Loucy (cell line): ENCODE results near the gene KRTAP4-2.
A peak's percentile ranks its signal among the peaks of the same experiment; 100 is the strongest.
"Not testable (repeated sequence)": the region's sequence is repeated elsewhere in the genome, so short reads cannot be mapped to it uniquely, and the experiment has no call there.

Experiments
- H2AFZ ChIP-seq: fragments of 200-600 bp; sonication (generic); 2 replicates; pipeline ENCODE4 v1.6.0; 2016; ENCODE audit warnings: antibody characterized with exemption, mild to moderate bottlenecking, low read length, moderate library complexity
- H3F3A ChIP-seq: fragments of 200-600 bp; 2 replicates; pipeline ENCODE4 v1.6.0; 2016; ENCODE audit warnings: antibody characterized with exemption, low read depth, mild to moderate bottlenecking
- H3K27me3 ChIP-seq: fragments of 200-600 bp; sonication (generic); 2 replicates; pipeline ENCODE4 v1.6.1; 2014; ENCODE audit warnings: low read length, mild to moderate bottlenecking; ENCODE audit not compliant: insufficient read depth, poor library complexity, severe bottlenecking
- H3K36me3 ChIP-seq: fragments of 200-600 bp; sonication (generic); 2 replicates; pipeline ENCODE4 v1.6.1; 2016; ENCODE audit warnings: low read length; ENCODE audit not compliant: insufficient read depth
- H3K4me1 ChIP-seq: fragments of 200-600 bp; sonication (generic); 2 replicates; pipeline ENCODE4 v1.5.1; 2014; ENCODE audit warnings: low read length, mild to moderate bottlenecking; ENCODE audit not compliant: insufficient read depth, poor library complexity, severe bottlenecking
- H3K4me2 ChIP-seq: fragments of 200-600 bp; sonication (generic); 2 replicates; pipeline ENCODE4 v1.6.0; 2014; ENCODE audit warnings: antibody characterized with exemption, low read length, low read depth, mild to moderate bottlenecking; ENCODE audit not compliant: poor library complexity, severe bottlenecking
- H3K4me3 ChIP-seq: fragments of 200-600 bp; sonication (generic); 2 replicates; pipeline ENCODE4 v1.5.1; 2014; ENCODE audit warnings: low read length, mild to moderate bottlenecking, mixed read lengths; ENCODE audit not compliant: poor library complexity, severe bottlenecking
- H3K79me2 ChIP-seq: fragments of 200-600 bp; sonication (generic); 2 replicates; pipeline ENCODE4 v1.6.1; 2014; ENCODE audit warnings: low read length; ENCODE audit not compliant: insufficient read depth
- H3K9ac ChIP-seq: fragments of 200-600 bp; sonication (generic); 2 replicates; pipeline ENCODE4 v1.6.0; 2014; ENCODE audit warnings: mild to moderate bottlenecking, low read depth, low read length, moderate library complexity; ENCODE audit not compliant: poor library complexity, severe bottlenecking
- H3K9me2 ChIP-seq: fragments of 200-600 bp; sonication (generic); replicated peaks from 2 replicates; pipeline ENCODE4 v1.6.1; 2016; ENCODE audit warnings: low read depth, low read length, mixed read lengths
- H3K9me3 ChIP-seq: fragments of 200-600 bp; sonication (generic); 2 replicates; pipeline ENCODE4 v1.6.1; 2014; ENCODE audit warnings: mild to moderate bottlenecking, antibody characterized with exemption, low read length, low read depth; ENCODE audit not compliant: insufficient read depth
- H4K20me1 ChIP-seq: fragments of 200-600 bp; sonication (generic); 2 replicates; pipeline ENCODE4 v1.6.0; 2014; ENCODE audit warnings: antibody characterized with exemption, low read length, mild to moderate bottlenecking; ENCODE audit not compliant: insufficient read depth, poor library complexity, severe bottlenecking
- CTCF ChIP-seq: fragments of 200-600 bp; sonication (generic); conservative IDR thresholded peaks from 2 replicates; pipeline ENCODE4 v1.5.1; 2014; ENCODE audit warnings: mild to moderate bottlenecking, antibody characterized with exemption, low read length
- EZH2phosphoT487 ChIP-seq: fragments of 200-600 bp; IDR thresholded peaks from 2 replicates; pipeline ENCODE4 v1.6.1; 2018; ENCODE audit warnings: antibody characterized with exemption, mild to moderate bottlenecking, moderate library complexity, borderline replicate concordance

Gene KRTAP4-2

GRCh38 chr17:41163828-41164227 is 14.2 kb downstream of the KRTAP4-2 start:
- H3K36me3 ChIP-seq, result no peaks in the 10 kb centered on the region
- no peaks in the 10 kb centered on the region for H3K27me3 ChIP-seq
- H3K79me2 ChIP-seq, result no peaks in the 10 kb centered on the region
- no peaks in the 10 kb centered on the region for H3F3A ChIP-seq
- no peaks in the 10 kb centered on the region for H3K9me3 ChIP-seq
- H3K9ac ChIP-seq, result no peak overlapping the region
- no peak overlapping the region for H3K4me2 ChIP-seq
- peaks cover 4% of the 10 kb centered on the region for H3K4me1 ChIP-seq
- TF ChIP-seq EZH2phosphoT487 (no peak), CTCF (no peak)
- H4K20me1 ChIP-seq, result no peaks in the 10 kb centered on the region
- H3K4me3 ChIP-seq, result no peak overlapping the region
- no peak overlapping the region for H2AFZ ChIP-seq
- no peaks in the 10 kb centered on the region for H3K9me2 ChIP-seq

- H3K27me3 ChIP-seq, result no peaks in the 10 kb centered on the region
- H3K9ac ChIP-seq, result no peak within 1 kb of the TSS
- peaks cover 4% of the 10 kb centered on the region for H3K4me1 ChIP-seq
- H2AFZ ChIP-seq, result peak within 1 kb of the TSS; percentile 53; the same call in 1 of the 2 replicates
- H3K36me3 ChIP-seq, result no peaks in the 10 kb centered on the region
- no peak within 1 kb of the TSS for H3K4me2 ChIP-seq
- no peaks in the 10 kb centered on the region for H4K20me1 ChIP-seq
- H3K79me2 ChIP-seq, result no peaks in the 10 kb centered on the region
- no peaks in the 10 kb centered on the region for H3K9me3 ChIP-seq
- TF ChIP-seq EZH2phosphoT487, result no peak
- no peak for TF ChIP-seq CTCF
- H3K9me2 ChIP-seq, result no peaks in the 10 kb centered on the region
- H3F3A ChIP-seq, result no peaks in the 10 kb centered on the region
- no peak within 1 kb of the TSS for H3K4me3 ChIP-seq
These were observed 17.4 kb downstream of the KRTAP4-2 start, which contains the start of gene KRTAP4-4 for GRCh38 chr17:41160648-41161047. Gene KRTAP4-4, minus strand, starts transcription at chr17:41160748. Its CDS starts 57 bp downstream, at chr17:41160691.

GRCh38 chr17:41160190-41160589 is 17.8 kb downstream of the KRTAP4-2 start:
- H3K27me3 ChIP-seq, H3K9ac ChIP-seq, H3K9me2 ChIP-seq, H3K36me3 ChIP-seq, H2AFZ ChIP-seq, H3K4me1 ChIP-seq, H3K9me3 ChIP-seq, H4K20me1 ChIP-seq, H3F3A ChIP-seq, H3K4me3 ChIP-seq, H3K79me2 ChIP-seq, H3K4me2 ChIP-seq: not testable (repeated sequence)

GRCh38 chr17:41153856-41154255 is 24.2 kb downstream of the KRTAP4-2 start:
- no peaks in the 10 kb centered on the region for H3K79me2 ChIP-seq
- no peaks in the 10 kb centered on the region for H3K4me1 ChIP-seq
- TF ChIP-seq EZH2phosphoT487 (no peak), CTCF (no peak)
- no peaks in the 10 kb centered on the region for H3F3A ChIP-seq
- H3K36me3 ChIP-seq, result no peaks in the 10 kb centered on the region
- H3K27me3 ChIP-seq, result no peaks in the 10 kb centered on the region
- no peak overlapping the region for H2AFZ ChIP-seq
- H3K9me3 ChIP-seq, result no peaks in the 10 kb centered on the region
- no peak overlapping the region for H3K4me3 ChIP-seq
- no peaks in the 10 kb centered on the region for H4K20me1 ChIP-seq
- no peaks in the 10 kb centered on the region for H3K9me2 ChIP-seq
- no peak overlapping the region for H3K9ac ChIP-seq
- no peak overlapping the region for H3K4me2 ChIP-seq
